HG02571 (cell line): ENCODE measurements around the gene SLC8B1.

Source experiments
- ATAC-seq: cut with Tn5 transposase; IDR thresholded peaks from one replicate; pipeline ENCODE4 v1.9.1; 2021; ENCODE audit warnings: mild to moderate bottlenecking, moderate library complexity; ENCODE audit not compliant: unreplicated experiment

The SLC8B1 gene

GRCh38 chr12:113296557-113297213 is 38.2 kb downstream of the SLC8B1 start:
- no peak for ATAC-seq

DNA sequence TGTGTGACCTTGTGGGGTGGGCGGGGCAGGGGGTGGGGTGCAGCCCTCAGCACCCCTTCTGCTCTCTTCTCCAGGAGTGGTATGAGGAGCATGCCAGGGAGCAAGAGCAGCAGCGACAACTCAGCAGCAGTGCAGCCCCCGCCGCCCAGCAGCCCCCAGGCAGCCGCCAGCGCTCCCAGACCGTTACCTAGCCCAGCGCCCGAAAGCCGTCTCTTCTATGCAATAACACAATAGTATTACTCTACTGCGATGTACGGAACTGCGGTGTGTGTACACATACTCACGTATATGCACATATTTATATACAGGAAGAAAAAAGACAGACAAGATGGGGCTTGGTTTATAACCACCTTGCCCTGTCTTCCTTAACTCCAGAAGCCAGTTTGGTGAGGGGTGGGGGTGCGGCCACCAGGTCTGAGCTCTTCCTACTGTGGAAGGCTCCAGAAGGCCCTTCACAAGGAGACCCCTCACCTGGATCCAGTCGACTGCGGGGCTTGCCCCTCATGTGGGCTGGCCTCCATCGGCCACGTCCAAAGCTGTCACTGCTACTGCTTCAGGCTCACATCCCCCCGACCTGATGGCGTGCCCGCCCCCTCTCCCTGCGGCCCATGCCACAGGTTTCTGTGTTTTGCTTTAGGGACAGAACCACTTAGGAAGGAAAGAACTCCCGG is 38.9 kb downstream of the SLC8B1 start:
- no peak for ATAC-seq

DNA sequence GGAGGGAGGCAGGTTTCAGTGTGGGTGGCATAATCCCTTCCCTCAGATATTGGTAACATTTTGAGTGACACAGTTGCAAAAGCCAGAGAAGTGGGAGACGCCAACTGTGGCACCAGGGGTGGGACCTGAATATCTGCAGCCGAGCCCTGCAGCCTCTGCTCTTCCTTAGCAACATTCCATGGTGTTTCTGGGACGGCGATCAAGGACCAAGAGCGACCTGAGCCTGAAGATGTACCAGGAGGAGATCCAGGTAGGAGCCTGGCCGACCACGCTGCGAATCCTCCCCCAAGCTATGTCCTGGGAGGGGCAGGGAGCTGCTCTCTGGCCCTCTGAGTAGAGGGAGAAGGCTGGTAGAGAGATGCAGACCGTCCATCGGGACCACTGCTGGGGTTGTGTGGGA is 41.8 kb downstream of the SLC8B1 start:
- no peak for ATAC-seq

DNA sequence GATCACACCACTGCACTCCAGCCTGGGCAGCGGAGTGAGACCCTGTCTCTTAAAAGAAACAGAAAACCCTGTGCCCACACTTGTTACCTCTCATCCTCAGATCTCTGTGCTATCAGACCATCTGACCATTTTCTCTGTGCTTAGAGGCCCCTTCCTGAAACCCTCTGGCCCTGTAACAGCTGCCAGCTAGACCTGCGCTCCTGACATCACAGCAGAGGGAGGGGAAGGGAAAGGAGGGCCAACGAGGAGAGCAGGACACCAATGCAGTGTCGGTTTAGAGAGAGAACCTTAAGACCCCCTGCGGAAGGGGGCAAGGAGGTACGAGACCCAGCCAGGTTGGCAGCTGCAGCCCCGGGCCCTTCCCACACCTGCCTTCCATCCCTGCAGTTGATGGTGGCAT is 42.4 kb downstream of the SLC8B1 start:
- no peak for ATAC-seq

DNA sequence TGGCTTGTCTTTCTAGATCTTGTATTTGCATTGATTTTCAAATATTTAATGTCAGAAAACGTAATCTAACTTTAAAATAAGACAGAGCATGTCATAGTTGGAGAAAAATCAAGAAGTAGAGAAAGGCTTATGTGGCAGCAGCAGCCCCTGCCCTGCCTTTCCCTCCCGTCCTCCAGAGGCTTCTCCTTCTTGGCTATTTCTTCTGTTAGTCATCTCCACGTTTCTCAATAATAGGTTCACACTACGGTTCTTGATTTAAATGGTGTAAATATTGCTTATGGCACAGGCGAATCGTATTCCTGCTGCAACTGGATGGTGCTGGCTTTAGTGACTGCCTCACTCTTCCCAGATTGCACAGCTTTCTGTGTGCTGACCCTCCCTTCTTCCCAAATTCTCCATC is 42.8 kb downstream of the SLC8B1 start:
- ATAC-seq: no peak

GRCh38 chr12:113291586-113291985 is 43.3 kb downstream of the SLC8B1 start:
- no peak for ATAC-seq

GRCh38 chr12:113290506-113290905 is 44.4 kb downstream of the SLC8B1 start:
- no peak for ATAC-seq

DNA sequence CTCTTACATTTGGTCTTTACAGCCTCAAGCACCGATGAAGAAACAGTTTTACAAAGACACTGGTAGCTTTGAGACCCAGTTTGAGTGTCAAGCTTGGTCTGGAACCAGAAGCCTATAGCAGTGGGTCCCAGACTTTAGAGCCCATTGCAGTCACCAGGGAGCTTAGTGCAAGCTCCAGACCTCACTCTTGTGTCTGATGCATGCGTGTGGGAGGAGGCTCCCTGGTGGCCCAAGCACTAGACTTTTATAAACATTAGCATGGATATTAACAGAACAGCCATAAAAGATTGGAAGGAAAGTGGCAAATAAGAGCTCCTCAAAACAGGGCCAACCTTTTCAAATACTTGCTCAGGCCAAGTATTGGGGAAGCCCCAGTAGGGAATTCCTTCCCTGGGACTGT is 45.5 kb downstream of the SLC8B1 start:
- no peak for ATAC-seq

GRCh38 chr12:113287899-113288282 is 47.0 kb downstream of the SLC8B1 start:
- ATAC-seq: no peak

DNA sequence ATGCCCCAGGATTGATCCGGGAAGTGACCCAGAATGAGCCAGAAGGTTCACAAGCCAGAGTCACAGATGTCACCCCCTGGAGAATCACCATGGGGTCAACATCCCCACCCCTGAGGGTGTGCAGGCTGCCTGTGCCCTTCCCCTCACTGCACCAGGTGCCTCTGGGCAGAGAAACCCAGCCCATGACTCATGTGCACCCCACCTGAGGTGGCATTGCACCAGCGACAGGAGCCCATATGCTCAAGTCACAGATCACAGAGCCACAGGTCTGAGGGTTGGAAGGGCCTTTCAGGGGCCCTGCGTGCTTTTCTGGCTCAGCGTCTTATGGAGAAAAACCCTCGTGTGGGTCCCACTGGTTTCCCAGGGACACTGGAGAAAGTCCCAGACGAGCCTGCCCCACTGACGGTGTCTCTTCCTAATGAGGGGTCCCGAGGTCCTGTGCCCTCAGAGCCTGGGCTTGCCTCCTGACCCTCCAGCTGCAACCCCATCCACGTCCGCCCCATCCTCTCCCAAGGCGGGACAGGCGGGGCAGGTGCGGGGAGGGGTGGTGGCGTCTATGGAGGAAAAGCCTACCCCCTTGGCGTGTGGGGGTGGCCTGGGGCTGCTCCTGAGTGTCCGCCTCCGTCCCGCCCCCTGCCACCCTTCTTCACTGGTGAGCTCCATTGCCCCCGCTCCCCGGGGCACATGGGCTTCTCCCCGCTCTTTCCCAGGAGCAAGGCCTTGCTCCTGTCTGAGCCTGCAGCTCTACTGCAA is 47.6 kb downstream of the SLC8B1 start:
- no peak for ATAC-seq

GRCh38 chr12:113286712-113287111 is 48.2 kb downstream of the SLC8B1 start:
- no peak for ATAC-seq

DNA sequence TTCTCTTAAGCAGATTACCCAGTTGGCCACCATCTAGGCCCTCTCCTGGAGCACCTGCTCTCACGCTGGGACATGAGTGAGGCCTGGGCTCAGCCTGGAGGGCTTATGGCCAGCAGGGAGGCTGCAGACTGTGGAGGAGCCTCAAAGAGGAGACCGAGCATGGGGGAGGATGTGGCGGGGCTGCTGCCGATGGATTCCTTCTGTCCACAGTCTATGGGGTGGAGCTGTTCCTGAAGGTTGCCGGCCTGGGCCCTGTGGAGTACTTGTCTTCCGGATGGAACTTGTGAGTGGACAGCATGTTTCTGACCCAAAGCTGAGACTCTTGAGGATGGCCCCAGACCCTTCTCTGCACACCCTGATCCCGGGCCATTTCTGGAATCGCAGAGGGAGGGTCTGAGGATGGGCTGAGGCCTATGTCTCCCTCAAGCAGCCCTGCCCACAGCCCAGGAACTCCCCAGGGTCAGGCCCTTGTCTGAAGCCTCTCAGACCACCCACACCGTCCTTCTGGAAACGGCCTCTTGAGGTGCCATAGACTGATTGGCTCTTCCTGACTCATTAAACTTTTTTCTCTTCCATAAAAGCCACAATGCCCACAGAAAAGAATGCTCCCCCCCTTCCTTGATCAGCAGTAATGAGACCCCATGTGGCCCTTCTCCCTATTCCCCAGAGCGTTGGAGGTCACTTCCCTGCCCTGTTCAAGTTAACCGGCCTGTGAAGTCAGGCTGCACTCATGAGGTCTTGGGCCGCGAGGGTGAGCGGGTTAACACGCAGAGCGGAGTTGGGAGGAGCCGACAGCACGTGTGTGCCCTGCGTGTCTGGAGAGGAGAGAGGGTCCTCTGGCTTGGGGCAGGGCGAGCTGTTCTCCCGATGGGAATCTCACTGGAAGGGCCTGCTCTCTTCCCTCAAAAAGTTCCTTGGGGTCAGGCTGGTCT is 49.0 kb downstream of the SLC8B1 start:
- no peak for ATAC-seq

DNA sequence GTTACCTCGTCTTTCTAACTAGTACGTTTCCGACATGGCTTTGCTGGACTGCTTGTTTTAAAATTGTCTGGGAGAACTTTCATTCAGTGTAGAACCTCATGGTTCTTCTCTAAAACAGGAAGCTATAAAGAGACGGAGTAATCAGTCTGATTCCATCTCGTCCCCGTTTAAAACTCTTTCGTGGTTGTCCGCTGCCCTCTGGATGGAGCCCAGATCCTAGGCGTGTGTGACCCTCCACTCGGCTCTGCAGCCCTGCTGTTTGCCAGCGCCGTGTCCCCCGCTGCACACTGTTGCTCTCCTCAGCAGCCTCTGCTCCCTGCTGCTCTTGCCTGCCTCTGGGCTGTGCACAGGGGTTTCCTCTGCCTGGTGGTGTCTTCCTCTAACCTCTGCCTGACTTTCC is 50.2 kb downstream of the SLC8B1 start:
- no peak for ATAC-seq

- ATAC-seq: no peak
Observed at GRCh38 chr12:113278633-113279032, 56.3 kb downstream of the SLC8B1 start.

- ATAC-seq: no peak
Observed at GRCh38 chr12:113278141-113278540, 56.8 kb downstream of the SLC8B1 start.

DNA sequence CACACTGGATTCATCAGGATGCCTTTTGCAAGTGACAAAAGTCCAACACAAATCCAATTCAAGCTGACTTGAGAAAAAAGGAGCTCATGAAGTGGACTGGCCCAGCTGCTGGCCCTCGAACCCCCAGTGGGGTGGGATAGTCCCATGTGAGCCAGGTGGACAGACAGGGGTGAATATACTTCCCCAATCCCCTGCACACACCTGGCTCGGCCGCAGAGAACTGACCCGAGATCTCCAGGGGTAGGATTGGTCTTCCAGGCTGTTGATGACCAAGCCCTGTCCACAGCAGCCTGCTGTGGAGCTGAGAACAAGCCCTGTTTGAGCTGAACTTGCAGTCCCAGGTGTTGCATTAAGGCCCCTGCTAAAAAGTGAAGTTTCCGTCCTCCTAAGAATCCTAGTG is 57.4 kb downstream of the SLC8B1 start:
- ATAC-seq: no peak

DNA sequence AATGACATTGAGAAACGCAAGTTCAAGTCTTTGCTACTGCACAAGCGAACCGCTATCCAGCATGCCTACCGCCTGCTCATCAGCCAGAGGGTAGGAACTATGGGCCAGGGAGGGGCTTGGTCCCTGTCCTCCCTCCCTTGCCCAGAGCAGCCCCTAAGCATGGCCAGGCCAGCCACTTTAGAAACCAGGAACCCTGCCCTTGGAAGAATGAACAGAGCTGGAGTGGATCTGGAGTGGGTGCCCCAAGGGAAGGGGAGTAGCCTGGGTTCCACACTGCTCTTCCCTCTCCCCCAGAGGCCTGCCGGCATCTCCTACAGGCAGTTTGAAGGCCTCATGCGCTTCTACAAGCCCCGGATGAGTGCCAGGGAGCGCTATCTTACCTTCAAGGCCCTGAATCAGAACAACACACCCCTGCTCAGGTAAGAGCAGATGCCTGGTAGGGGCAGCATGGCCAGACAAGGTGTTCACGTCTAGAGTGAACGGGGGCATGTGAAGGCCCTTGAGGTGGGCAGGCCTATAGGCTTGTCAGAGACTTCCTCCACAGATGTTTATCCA is 57.9 kb downstream of the SLC8B1 start:
- no peak for ATAC-seq

DNA sequence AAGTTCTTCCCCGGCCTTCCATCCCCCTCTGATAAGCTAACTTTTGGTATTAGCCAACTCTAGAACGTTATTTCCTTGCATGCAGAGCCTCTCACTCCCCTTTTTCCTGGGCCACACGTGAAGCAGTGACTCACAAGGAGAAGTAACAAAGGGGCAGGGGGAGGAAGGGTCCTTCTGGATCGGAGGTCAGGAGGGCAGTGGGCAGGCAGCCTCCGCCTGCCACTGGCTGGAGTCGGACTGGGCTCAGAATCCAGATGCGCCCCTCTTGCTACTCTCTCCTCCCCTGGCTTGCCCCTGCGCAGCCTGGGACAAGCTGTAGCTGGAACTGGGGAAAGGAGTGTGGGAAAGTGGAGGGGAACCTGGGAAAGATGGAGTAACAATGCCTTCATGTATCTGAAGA is 58.6 kb downstream of the SLC8B1 start:
- ATAC-seq: no peak

GRCh38 chr12:113274848-113275247 is 60.1 kb downstream of the SLC8B1 start:
- ATAC-seq: no peak

GRCh38 chr12:113273053-113273725 is 61.7 kb downstream of the SLC8B1 start:
- ATAC-seq: no peak
